22Rv1 (cell line): Measurements from ENCODE around the gene EXOC2.

Experiments used
- CTCF ChIP-seq: fragments of 450-650 bp; IDR thresholded peaks from 2 replicates; pipeline ENCODE4 v1.5.1; 2017; ENCODE audit warnings: mild to moderate bottlenecking
- ZFX ChIP-seq: fragments of 450-650 bp; IDR thresholded peaks from 2 replicates; pipeline ENCODE4 v1.6.1; 2017; ENCODE audit warnings: antibody characterized with exemption, borderline replicate concordance

- TF ChIP-seq CTCF = no peak
- no peak for TF ChIP-seq ZFX
Measured at GRCh38 chr6:530425-530824, 162.5 kb downstream of the EXOC2 start.
